BLaER1 (cell line): ENCODE measurements around the gene ZNF584.
A peak's percentile ranks its signal among the peaks of the same experiment; 100 is the strongest.
"Not testable (repeated sequence)": the region's sequence is repeated elsewhere in the genome, so short reads cannot be mapped to it uniquely, and the experiment has no call there.

Experiments used
- H3K27ac ChIP-seq: shearing (Covaris generic); formaldehyde crosslinking; 2 replicates; pipeline ENCODE4 v1.8.1; 2022
- H3K27me3 ChIP-seq: shearing (Covaris generic); formaldehyde crosslinking; 2 replicates; pipeline ENCODE4 v1.8.1; 2022
- H3K36me3 ChIP-seq: shearing (Covaris generic); formaldehyde crosslinking; 2 replicates; pipeline ENCODE4 v1.8.1; 2022
- H3K4me1 ChIP-seq: shearing (Covaris generic); formaldehyde crosslinking; 2 replicates; pipeline ENCODE4 v1.8.1; 2022
- H3K4me2 ChIP-seq: shearing (Covaris generic); formaldehyde crosslinking; 2 replicates; pipeline ENCODE4 v1.8.1; 2022
- H3K4me3 ChIP-seq: shearing (Covaris generic); formaldehyde crosslinking; 2 replicates; pipeline ENCODE4 v1.8.1; 2022
- H3K9ac ChIP-seq: shearing (Covaris generic); formaldehyde crosslinking; 2 replicates; pipeline ENCODE4 v1.8.1; 2022
- H3K9me3 ChIP-seq: shearing (Covaris generic); formaldehyde crosslinking; 2 replicates; pipeline ENCODE4 v1.8.1; 2022
- H4K20me1 ChIP-seq: shearing (Covaris generic); formaldehyde crosslinking; 2 replicates; pipeline ENCODE4 v1.8.1; 2022
- Cebpa-rat ChIP-seq: shearing (Covaris generic); IDR thresholded peaks from 2 replicates; pipeline ENCODE4 v1.8.1; 2022

The ZNF584 gene

DNA sequence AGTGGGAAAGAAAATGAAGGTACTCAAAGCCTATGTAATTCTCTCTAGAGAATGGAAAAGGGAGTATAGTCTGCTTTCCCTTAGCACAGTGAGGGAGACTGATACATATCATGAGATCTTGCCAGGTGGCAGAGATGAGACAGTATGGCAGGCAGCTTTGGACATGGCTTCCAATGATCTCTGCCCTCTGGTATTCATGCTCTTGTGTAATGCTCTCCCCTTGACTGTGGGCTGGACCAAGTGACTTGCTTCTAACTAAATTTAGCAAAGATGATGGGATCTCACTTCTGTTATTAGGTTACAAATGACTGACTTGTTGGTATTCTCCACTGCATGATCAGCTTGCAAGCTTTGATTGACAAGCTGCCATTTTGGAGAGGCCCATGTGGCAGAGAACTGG, 21.3 kb downstream of the ZNF584 start:
- Histone ChIP-seq H3K9me3 (peaks cover 66% of the 10 kb centered on the region), H4K20me1 (no peaks in the 10 kb centered on the region), H3K27ac (no peak overlapping the region), H3K9ac (no peak overlapping the region), H3K4me2 (no peak overlapping the region), H3K36me3 (peaks cover 44% of the 10 kb centered on the region), H3K27me3 (no peaks in the 10 kb centered on the region), H3K4me3 (no peak overlapping the region), H3K4me1 (no peaks in the 10 kb centered on the region)
- no peak for TF ChIP-seq Cebpa-rat

DNA sequence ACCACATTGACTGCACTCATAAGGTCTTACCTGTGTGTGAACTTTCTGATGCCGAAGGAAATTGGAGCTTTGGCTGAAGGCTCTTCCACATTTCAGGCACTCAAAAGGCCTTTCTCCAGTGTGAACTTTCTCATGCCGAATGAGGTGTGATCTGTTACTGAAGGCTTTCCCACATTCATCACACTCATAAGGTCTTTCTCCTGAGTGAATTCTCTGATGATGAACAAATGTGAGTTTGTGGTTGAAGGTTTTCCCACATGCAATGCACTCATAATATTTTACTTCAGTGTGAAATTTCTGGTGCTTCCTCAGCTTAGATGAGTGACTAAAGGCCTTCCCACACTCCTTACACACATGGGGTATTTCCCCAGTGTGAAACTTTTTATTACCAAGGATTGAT, 25.8 kb downstream of the ZNF584 start:
- Histone ChIP-seq H3K9ac (no peak overlapping the region), H3K9me3 (peaks cover 67% of the 10 kb centered on the region), H3K4me2 (no peak overlapping the region), H4K20me1 (no peaks in the 10 kb centered on the region), H3K36me3 (peaks cover 38% of the 10 kb centered on the region), H3K4me1 (no peaks in the 10 kb centered on the region), H3K27me3 (no peaks in the 10 kb centered on the region), H3K4me3 (no peak overlapping the region), H3K27ac (no peak overlapping the region)
- no peak for TF ChIP-seq Cebpa-rat

DNA sequence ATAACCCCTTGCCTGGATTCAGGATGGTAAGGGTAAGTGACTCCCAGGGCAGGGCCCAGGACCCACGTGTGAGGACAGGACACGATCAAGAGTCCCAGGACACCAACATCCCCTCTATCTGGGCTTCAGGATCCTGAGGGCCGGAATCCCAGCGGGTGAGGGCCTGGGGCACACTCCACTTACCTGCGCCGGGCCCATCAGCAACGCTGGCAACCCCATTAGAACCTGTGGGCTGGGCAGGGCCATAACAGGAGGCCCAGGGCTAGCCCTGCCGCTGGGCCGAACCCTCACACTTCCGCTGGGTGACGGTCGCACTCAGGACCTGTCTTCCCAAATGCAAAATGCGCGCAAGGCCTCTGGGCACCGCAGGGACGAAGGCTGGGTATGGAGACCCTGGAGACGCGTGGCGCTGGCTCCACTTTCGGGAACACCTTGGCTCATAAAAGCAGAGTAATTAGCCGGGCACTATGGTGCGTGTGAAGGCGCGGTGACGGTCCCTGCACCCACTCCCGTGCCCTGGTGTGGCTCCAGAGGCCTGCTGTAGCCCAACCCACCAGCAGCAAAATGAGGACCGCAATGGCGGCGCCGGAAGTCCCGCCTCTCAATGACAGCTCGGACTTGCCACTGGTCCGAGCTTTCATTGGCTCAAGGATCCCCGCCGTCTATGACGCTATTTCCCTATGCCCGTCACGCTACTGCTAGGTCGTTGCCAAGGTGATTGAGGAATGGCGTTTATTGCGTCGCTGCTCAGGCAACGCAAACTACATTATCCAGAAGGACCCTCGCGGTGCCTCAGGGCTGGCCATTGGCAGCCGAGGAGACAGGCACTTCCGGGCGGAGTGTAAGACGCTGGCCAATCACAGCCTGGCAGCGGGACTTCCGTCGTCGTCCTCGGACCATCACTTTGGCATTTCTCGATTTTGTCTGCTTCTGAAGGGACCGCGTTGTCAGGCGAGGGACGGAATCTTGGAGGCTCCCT, 31.4 kb downstream of the ZNF584 start, which contains the start of gene ZNF132:
TSS of gene ZNF132 (minus strand) at position 578 of the 979 bp plus-strand sequence. CDS start at position 246, 332 bp downstream.
- Histone ChIP-seq H3K27me3 (no peaks in the 10 kb centered on the region), H3K9ac (no peak within 1 kb of the TSS), H3K27ac (no peak within 1 kb of the TSS), H3K4me2 (no peak within 1 kb of the TSS), H3K4me3 (no peak within 1 kb of the TSS), H3K36me3 (peaks cover 1% of the 10 kb centered on the region; the same call in 1 of the 2 replicates), H3K9me3 (peaks cover 64% of the 10 kb centered on the region), H4K20me1 (no peaks in the 10 kb centered on the region), H3K4me1 (no peaks in the 10 kb centered on the region)
- no peak for TF ChIP-seq Cebpa-rat

DNA sequence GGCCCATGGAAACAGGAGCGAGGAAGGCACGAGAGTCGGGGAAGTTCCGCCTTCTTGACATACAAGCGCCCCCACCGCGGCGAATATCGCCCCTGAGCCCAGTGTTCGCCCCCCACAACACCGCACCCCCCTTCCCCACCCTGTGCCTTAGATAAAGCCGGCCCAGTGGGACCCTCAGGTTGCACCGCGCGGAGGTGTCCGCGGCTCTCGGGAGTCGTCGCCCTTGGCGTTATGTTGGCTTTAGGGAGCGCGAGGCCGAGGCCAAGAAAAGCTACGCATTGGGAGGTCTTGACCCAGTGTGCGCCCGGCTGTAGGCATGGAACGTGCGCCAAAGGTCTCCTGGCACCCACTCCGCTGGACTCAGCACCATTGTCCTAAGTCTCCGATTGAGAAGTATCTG, 32.1 kb downstream of the ZNF584 start:
- Histone ChIP-seq H3K9ac (no peak overlapping the region), H3K9me3 (peaks cover 57% of the 10 kb centered on the region), H3K4me3 (no peak overlapping the region), H3K4me2 (no peak overlapping the region), H4K20me1 (no peaks in the 10 kb centered on the region), H3K4me1 (no peaks in the 10 kb centered on the region), H3K27ac (no peak overlapping the region), H3K27me3 (no peaks in the 10 kb centered on the region), H3K36me3 (no peaks in the 10 kb centered on the region)
- no peak for TF ChIP-seq Cebpa-rat

DNA sequence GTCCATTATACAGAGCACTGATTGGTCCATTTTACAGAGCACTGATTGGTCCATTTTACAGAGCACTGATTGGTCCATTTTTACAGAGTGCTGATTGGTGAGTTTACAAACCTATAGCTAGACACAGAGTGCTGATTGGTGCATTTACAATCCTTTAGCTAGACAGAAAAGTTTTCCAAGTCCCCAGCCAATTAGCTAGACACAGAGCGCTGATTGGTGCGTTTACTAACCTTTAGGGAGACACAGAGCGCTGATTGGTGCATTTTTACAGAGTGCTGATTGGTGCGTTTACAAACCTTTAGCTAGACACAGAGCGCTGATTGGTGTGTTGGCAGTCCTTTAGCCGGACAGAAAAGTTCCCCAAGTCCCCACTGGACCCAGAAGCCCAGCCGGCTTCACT, 34.5 kb downstream of the ZNF584 start:
- H3K27ac ChIP-seq, H3K36me3 ChIP-seq, H4K20me1 ChIP-seq, H3K4me2 ChIP-seq, H3K4me1 ChIP-seq, H3K9ac ChIP-seq, H3K27me3 ChIP-seq, H3K4me3 ChIP-seq: not testable (repeated sequence)
- H3K9me3 ChIP-seq = peaks cover 74% of the 10 kb centered on the region

DNA sequence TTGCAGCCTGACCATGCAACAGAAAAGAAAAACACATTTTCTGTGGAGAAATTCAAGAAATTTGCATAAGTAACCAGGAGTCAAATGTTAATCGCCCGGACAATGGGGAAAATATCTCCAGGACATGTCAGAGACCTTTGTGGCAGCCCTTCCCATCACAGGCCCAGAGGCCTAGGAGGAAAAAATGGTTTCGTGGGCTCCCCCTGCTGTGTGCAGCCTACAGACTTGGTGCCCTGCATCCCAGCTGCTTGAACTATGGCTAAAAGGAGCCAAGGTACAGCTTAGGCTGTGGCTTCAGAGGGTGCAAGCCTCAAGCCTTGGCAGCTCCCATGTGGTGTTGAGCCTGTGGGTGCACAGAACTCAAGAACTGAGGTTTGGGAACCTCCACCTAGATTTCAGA, 40.4 kb downstream of the ZNF584 start:
- H3K36me3 ChIP-seq, H4K20me1 ChIP-seq, H3K4me2 ChIP-seq, H3K27ac ChIP-seq, H3K9ac ChIP-seq: not testable (repeated sequence)
- peak overlapping the region; percentile 30 for H3K4me3 ChIP-seq
- H3K27me3 ChIP-seq = peaks cover 22% of the 10 kb centered on the region
- H3K4me1 ChIP-seq = peaks cover 18% of the 10 kb centered on the region
- H3K9me3 ChIP-seq = peaks cover 52% of the 10 kb centered on the region

DNA sequence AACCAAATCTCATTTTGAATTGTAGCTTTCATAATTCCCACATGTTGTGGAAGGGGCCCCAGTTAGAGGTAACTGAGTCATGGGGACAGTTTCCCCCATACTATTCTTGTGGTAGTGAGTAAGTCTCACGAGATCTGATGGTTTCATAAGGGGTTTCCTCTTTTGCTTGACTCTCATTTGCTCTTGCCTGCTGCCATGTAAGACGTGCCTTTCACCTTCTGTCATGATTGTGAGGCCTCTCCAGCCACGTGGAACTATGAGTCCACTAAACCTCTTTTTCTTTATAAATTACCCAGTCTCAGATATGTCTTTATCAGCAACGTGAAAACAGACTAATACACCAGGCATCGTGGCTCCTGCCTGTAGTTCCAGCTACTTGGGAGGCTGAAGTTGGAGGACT, 41.5 kb downstream of the ZNF584 start:
- H3K4me1 ChIP-seq = peaks cover 18% of the 10 kb centered on the region

DNA sequence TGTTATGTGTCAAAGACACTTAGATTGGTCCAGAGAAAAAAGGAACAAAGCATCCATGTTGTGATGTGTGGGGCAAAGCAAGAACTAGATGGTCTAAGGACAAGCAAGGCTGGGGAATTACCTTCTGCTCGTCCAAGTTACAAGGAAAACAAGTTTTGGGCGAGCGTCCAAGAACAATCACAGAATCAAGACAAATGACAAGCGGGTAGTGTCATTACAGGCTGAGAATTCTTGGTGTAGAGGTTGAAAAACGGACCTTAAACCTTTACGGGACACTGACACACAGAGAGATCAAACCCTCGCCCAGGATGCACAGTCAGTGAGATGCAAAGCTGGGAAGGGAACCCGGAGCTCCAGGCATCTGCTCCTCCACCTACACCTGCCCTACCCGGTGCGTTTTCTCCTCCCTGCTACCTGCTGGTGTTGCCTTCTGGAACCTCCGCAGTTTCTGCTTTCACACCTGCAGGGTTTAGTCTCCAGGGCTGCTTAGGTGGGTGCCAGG, 42.5 kb downstream of the ZNF584 start:
- TF ChIP-seq Cebpa-rat = no peak
- Histone ChIP-seq H3K4me3 (peak overlapping the region; percentile 91), H3K9ac (peak overlapping the region; percentile 81), H4K20me1 (no peaks in the 10 kb centered on the region), H3K27ac (no peak overlapping the region), H3K27me3 (peaks cover 22% of the 10 kb centered on the region), H3K9me3 (peaks cover 47% of the 10 kb centered on the region), H3K4me2 (peak overlapping the region; percentile 95), H3K36me3 (peaks cover 21% of the 10 kb centered on the region; the same call in 1 of the 2 replicates), H3K4me1 (peaks cover 18% of the 10 kb centered on the region)

More for the DNA sequence above, 41.5 kb downstream of the ZNF584 start:
- not testable (repeated sequence) for H3K4me3 ChIP-seq, H3K27ac ChIP-seq, H3K9ac ChIP-seq, H4K20me1 ChIP-seq, H3K4me2 ChIP-seq
- Histone ChIP-seq H3K9me3 (peaks cover 47% of the 10 kb centered on the region), H3K36me3 (peaks cover 15% of the 10 kb centered on the region; the same call in 1 of the 2 replicates), H3K27me3 (peaks cover 22% of the 10 kb centered on the region)

DNA sequence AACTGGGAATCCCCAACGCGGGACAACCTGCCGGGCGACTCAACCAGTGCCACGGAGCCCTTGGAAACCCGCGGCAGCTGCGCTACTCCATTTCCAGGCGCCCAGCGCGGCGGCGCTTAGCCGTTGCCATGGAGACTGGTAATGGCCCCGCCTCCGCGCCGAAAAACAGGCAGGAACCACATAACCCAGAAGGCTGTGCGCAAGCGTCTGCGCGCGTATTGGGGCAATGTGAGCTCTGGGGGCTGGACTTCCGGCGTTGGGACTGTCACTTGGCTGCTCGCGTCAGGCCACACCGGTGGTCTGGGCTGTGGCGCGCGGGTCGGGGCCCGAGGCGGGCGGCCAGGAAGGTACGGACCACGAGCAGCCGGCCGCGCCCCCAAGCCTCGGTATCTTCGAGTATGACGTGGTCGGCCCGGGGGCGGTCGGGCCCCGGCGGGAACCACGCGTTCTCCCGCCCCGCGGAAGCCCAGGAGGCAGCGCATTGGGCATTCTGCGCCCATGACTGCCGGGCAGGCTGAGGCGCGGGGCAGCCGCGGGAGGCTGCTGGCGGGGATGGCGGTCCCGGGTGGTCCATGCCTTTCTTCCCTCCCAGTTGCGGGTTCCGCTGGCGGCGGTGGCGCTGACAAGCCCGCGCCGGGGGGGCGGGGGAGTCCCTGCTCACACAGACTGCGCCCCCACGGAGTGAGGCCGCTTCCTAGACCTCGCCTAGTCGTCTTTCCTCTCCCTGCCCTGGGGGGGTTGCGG, 43.1 kb downstream of the ZNF584 start, which contains the start of gene ZNF324B:
TSS of gene ZNF324B (plus strand) at position 265 of the 744 bp plus-strand sequence. CDS start 2,080 bp downstream, outside the sequence.
- no peak for TF ChIP-seq Cebpa-rat
- peak within 1 kb of the TSS; percentile 64 for H3K27ac ChIP-seq
- H4K20me1 ChIP-seq = no peaks in the 10 kb centered on the region
- peaks cover 18% of the 10 kb centered on the region for H3K4me1 ChIP-seq
- H3K9ac ChIP-seq = peak within 1 kb of the TSS; percentile 81
- H3K4me2 ChIP-seq = peak within 1 kb of the TSS; percentile 95
- peak within 1 kb of the TSS; percentile 91 for H3K4me3 ChIP-seq
- H3K9me3 ChIP-seq = peaks cover 43% of the 10 kb centered on the region
- peaks cover 22% of the 10 kb centered on the region for H3K27me3 ChIP-seq
- H3K36me3 ChIP-seq = peaks cover 27% of the 10 kb centered on the region
